Nephron progenitor cell (in vitro differentiated cells): ENCODE measurements around the gene TCOF1.

Source experiments
- DNase-seq: peaks from one replicate; pipeline ENCODE4 v3.0.0; 2021
- H3K27ac Mint-ChIP-seq: 2 replicates; pipeline ENCODE4 v1.8.0; 2021; ENCODE audit warnings: mild to moderate bottlenecking, moderate library complexity, mixed read lengths
- H3K27me3 Mint-ChIP-seq: 2 replicates; pipeline ENCODE4 v1.8.0; 2021; ENCODE audit warnings: mild to moderate bottlenecking, low read depth, mixed read lengths; ENCODE audit not compliant: poor library complexity
- H3K36me3 Mint-ChIP-seq: 2 replicates; pipeline ENCODE4 v1.8.0; 2021; ENCODE audit warnings: low read depth, mixed read lengths
- H3K4me1 Mint-ChIP-seq: 2 replicates; pipeline ENCODE4 v1.8.0; 2021; ENCODE audit warnings: mixed read lengths
- H3K4me3 Mint-ChIP-seq: 2 replicates; pipeline ENCODE4 v1.8.0; 2021; ENCODE audit warnings: mild to moderate bottlenecking, moderate library complexity, mixed read lengths
- H3K9me3 Mint-ChIP-seq: 2 replicates; pipeline ENCODE4 v1.8.0; 2021; ENCODE audit warnings: mild to moderate bottlenecking, moderate library complexity, mixed read lengths
- CTCF ChIP-seq: fragments of 200-600 bp; sonication (generic); IDR thresholded peaks from 2 replicates; pipeline ENCODE4 v1.5.0; 2021; ENCODE audit warnings: antibody characterized with exemption

The TCOF1 gene

GRCh38 chr5:150321211-150321610 is 36.3 kb upstream of the TCOF1 start:
- no peak overlapping the region for H3K27ac Mint-ChIP-seq
- peaks cover 62% of the 10 kb centered on the region for H3K4me1 Mint-ChIP-seq
- no peak for TF ChIP-seq CTCF
- DNase-seq, result no peak
- H3K36me3 Mint-ChIP-seq, result no peaks in the 10 kb centered on the region
- peaks cover 4% of the 10 kb centered on the region for H3K27me3 Mint-ChIP-seq
- peaks cover 4% of the 10 kb centered on the region for H3K9me3 Mint-ChIP-seq
- H3K4me3 Mint-ChIP-seq, result no peak overlapping the region

GRCh38 chr5:150321784-150322183 is 35.7 kb upstream of the TCOF1 start:
- H3K27ac Mint-ChIP-seq, result no peak overlapping the region

GRCh38 chr5:150322202-150322601 is 35.3 kb upstream of the TCOF1 start:
- no peak overlapping the region for H3K4me3 Mint-ChIP-seq
- H3K27me3 Mint-ChIP-seq, result peaks cover 4% of the 10 kb centered on the region
- TF ChIP-seq CTCF, result no peak
- DNase-seq, result no peak
- peaks cover 4% of the 10 kb centered on the region for H3K9me3 Mint-ChIP-seq
- H3K4me1 Mint-ChIP-seq, result peaks cover 62% of the 10 kb centered on the region
- H3K27ac Mint-ChIP-seq, result no peak overlapping the region
- H3K36me3 Mint-ChIP-seq, result no peaks in the 10 kb centered on the region

More at GRCh38 chr5:150321784-150322183, 35.7 kb upstream of the TCOF1 start:
- Mint-ChIP-seq H3K4me1 (peaks cover 62% of the 10 kb centered on the region), H3K9me3 (peaks cover 4% of the 10 kb centered on the region), H3K4me3 (no peak overlapping the region), H3K36me3 (no peaks in the 10 kb centered on the region), H3K27me3 (peaks cover 4% of the 10 kb centered on the region)
- TF ChIP-seq CTCF, result no peak
- DNase-seq, result no peak

GRCh38 chr5:150323092-150323491 is 34.4 kb upstream of the TCOF1 start:
- Mint-ChIP-seq H3K27ac (no peak overlapping the region), H3K4me3 (no peak overlapping the region), H3K36me3 (no peaks in the 10 kb centered on the region), H3K4me1 (peaks cover 62% of the 10 kb centered on the region), H3K9me3 (peaks cover 4% of the 10 kb centered on the region), H3K27me3 (peaks cover 4% of the 10 kb centered on the region)
- no peak for DNase-seq
- TF ChIP-seq CTCF, result no peak

- no peaks in the 10 kb centered on the region for H3K36me3 Mint-ChIP-seq
- no peak for DNase-seq
- H3K27me3 Mint-ChIP-seq, result peaks cover 4% of the 10 kb centered on the region
- peaks cover 57% of the 10 kb centered on the region for H3K4me1 Mint-ChIP-seq
- H3K27ac Mint-ChIP-seq, result no peak overlapping the region
- H3K9me3 Mint-ChIP-seq, result peaks cover 4% of the 10 kb centered on the region
- no peak overlapping the region for H3K4me3 Mint-ChIP-seq
- no peak for TF ChIP-seq CTCF
Measured at GRCh38 chr5:150323819-150324218, 33.7 kb upstream of the TCOF1 start.

GRCh38 chr5:150325426-150325825 is 32.1 kb upstream of the TCOF1 start:
- H3K9me3 Mint-ChIP-seq, result peaks cover 4% of the 10 kb centered on the region
- no peak overlapping the region for H3K4me3 Mint-ChIP-seq
- H3K36me3 Mint-ChIP-seq, result no peaks in the 10 kb centered on the region
- H3K4me1 Mint-ChIP-seq, result peaks cover 57% of the 10 kb centered on the region
- DNase-seq, result no peak
- H3K27me3 Mint-ChIP-seq, result peaks cover 4% of the 10 kb centered on the region
- TF ChIP-seq CTCF, result no peak
- peak overlapping the region; percentile 69 for H3K27ac Mint-ChIP-seq
